Hepatocyte (in vitro differentiated cells): Measurements from ENCODE around the gene NABP2. TPM values are rescaled to one million over a fixed set of nuclear protein-coding genes. Genes with fewer than 3 reads are reported as not detected.
A peak's percentile ranks its signal among the peaks of the same experiment; 100 is the strongest.
"Not testable (repeated sequence)": the region's sequence is repeated elsewhere in the genome, so short reads cannot be mapped to it uniquely, and the experiment has no call there.

Source experiments
- DNase-seq: peaks from one replicate; pipeline ENCODE4 v3.0.0-alpha.2; 2016; ENCODE audit warnings: low spot score
- H2AFZ ChIP-seq: fragments of 200-600 bp; sonication (generic); 2 replicates; pipeline ENCODE4 v1.6.0; 2016; ENCODE audit warnings: antibody characterized with exemption, mild to moderate bottlenecking
- H3K27ac ChIP-seq: fragments of 200-600 bp; sonication (generic); 2 replicates; pipeline ENCODE4 v1.5.1; 2016; ENCODE audit warnings: mild to moderate bottlenecking
- H3K27me3 ChIP-seq: fragments of 200-600 bp; sonication (generic); 2 replicates; pipeline ENCODE4 v1.6.1; 2016
- H3K36me3 ChIP-seq: fragments of 200-600 bp; sonication (generic); replicated peaks from 2 replicates; pipeline ENCODE4 v1.5.1; 2016; ENCODE audit warnings: low read depth; ENCODE audit not compliant: insufficient read depth
- H3K4me1 ChIP-seq: fragments of 200-600 bp; sonication (generic); 2 replicates; pipeline ENCODE4 v1.5.1; 2016; ENCODE audit warnings: mild to moderate bottlenecking, moderate library complexity; ENCODE audit not compliant: insufficient read depth
- H3K4me2 ChIP-seq: fragments of 200-600 bp; sonication (generic); 2 replicates; pipeline ENCODE4 v1.6.0; 2016
- H3K4me3 ChIP-seq: fragments of 200-600 bp; sonication (generic); 2 replicates; pipeline ENCODE4 v1.5.1; 2016; ENCODE audit warnings: mild to moderate bottlenecking
- H3K79me2 ChIP-seq: fragments of 200-600 bp; sonication (generic); 2 replicates; pipeline ENCODE4 v1.6.0; 2017; ENCODE audit warnings: mild to moderate bottlenecking
- H3K9me2 ChIP-seq: fragments of 200-600 bp; sonication (generic); replicated peaks from 2 replicates; pipeline ENCODE4 v1.6.0; 2017; ENCODE audit warnings: mild to moderate bottlenecking; ENCODE audit not compliant: insufficient read depth
- H3K9me3 ChIP-seq: fragments of 200-600 bp; sonication (generic); 2 replicates; pipeline ENCODE4 v1.5.1; 2016; ENCODE audit warnings: low read depth, mild to moderate bottlenecking
- H4K20me1 ChIP-seq: fragments of 200-600 bp; sonication (generic); 2 replicates; pipeline ENCODE4 v1.6.0; 2016; ENCODE audit warnings: mild to moderate bottlenecking; ENCODE audit not compliant: insufficient read depth, poor library complexity, severe bottlenecking
- EZH2 ChIP-seq: fragments of 200-600 bp; sonication (generic); IDR thresholded peaks from 2 replicates; pipeline ENCODE4 v1.6.1; 2016; ENCODE audit warnings: antibody characterized with exemption, mild to moderate bottlenecking, borderline replicate concordance
- EZH2phosphoT487 ChIP-seq: fragments of 200-600 bp; sonication (generic); IDR thresholded peaks from one replicate; pipeline ENCODE4 v1.6.1; 2018; ENCODE audit warnings: antibody characterized with exemption, mild to moderate bottlenecking, low read depth, moderate library complexity; ENCODE audit not compliant: unreplicated experiment, severe bottlenecking
- WGBS: methylation state at CpG from one replicate; pipeline ENCODE4 v1.1.6; 2016; ENCODE audit warnings: low lambda C conversion rate; ENCODE audit errors: missing lambda C conversion rate; 5-methylcytosine and 5-hydroxymethylcytosine counted together
- polyA plus RNA-seq: library from polyadenylated mRNA; unstranded; fragments of >200 nt; fragmentation: Nextera tagmentation; extraction: Ambion mirVana; gene quantifications from 2 replicates; pipeline ENCODE4 v1.2.1, GENCODE V29; 2016
- total RNA-seq: library from RNA; depleted of rRNA; stranded (reverse); fragments of >200 nt; gene quantifications from 2 replicates; pipeline ENCODE4 v1.2.3, GENCODE V29; 2014
- TF ChIP-seq, protein P1 (sequence below): fragments of 200-600 bp; sonication (generic); IDR thresholded peaks from 2 replicates; pipeline ENCODE4 v1.5.1; 2016; ENCODE audit warnings: antibody characterized with exemption, mild to moderate bottlenecking; ENCODE audit not compliant: poor library complexity

Gene NABP2
- total and polyA plus RNA-seq, 2 experiments from 2014 or later = 12.4 to 21.9 TPM

DNA sequence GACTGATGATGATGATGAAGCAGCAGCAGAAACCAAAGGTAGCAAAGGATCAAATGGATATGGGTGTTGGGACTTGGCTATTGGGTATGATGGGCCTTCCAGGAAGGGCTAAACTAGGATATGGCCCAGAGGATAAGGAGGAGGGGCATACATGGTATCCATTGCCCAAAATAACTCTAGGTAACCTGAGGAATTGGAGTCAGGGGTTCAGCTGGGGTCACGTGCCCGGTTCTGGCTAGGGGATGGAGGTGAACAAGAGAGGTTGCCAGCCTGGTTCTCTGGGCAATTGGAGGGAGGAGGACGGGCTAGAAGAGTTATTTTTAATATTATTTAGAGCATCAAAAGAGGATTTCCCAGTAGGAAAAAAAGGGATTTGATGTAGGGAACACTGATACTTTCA lies 36.8 kb downstream of the NABP2 start:
- Histone ChIP-seq H3K9me2 (no peaks in the 10 kb centered on the region), H3K4me1 (peaks cover 18% of the 10 kb centered on the region), H3K27ac (no peak overlapping the region), H2AFZ (no peak overlapping the region), H3K27me3 (no peaks in the 10 kb centered on the region), H3K4me3 (no peak overlapping the region), H3K79me2 (peaks cover 22% of the 10 kb centered on the region), H3K4me2 (no peak overlapping the region), H3K9me3 (no peaks in the 10 kb centered on the region), H3K36me3 (no peaks in the 10 kb centered on the region), H4K20me1 (peaks cover 12% of the 10 kb centered on the region)
- no peak for DNase-seq
- TF ChIP-seq EZH2 (no peak), EZH2phosphoT487 (no peak)
- TF ChIP-seq, protein P1, sequence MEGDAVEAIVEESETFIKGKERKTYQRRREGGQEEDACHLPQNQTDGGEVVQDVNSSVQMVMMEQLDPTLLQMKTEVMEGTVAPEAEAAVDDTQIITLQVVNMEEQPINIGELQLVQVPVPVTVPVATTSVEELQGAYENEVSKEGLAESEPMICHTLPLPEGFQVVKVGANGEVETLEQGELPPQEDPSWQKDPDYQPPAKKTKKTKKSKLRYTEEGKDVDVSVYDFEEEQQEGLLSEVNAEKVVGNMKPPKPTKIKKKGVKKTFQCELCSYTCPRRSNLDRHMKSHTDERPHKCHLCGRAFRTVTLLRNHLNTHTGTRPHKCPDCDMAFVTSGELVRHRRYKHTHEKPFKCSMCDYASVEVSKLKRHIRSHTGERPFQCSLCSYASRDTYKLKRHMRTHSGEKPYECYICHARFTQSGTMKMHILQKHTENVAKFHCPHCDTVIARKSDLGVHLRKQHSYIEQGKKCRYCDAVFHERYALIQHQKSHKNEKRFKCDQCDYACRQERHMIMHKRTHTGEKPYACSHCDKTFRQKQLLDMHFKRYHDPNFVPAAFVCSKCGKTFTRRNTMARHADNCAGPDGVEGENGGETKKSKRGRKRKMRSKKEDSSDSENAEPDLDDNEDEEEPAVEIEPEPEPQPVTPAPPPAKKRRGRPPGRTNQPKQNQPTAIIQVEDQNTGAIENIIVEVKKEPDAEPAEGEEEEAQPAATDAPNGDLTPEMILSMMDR = no peak
- WGBS = 96% methylated on average over 3 of the region's 3 CpGs

DNA sequence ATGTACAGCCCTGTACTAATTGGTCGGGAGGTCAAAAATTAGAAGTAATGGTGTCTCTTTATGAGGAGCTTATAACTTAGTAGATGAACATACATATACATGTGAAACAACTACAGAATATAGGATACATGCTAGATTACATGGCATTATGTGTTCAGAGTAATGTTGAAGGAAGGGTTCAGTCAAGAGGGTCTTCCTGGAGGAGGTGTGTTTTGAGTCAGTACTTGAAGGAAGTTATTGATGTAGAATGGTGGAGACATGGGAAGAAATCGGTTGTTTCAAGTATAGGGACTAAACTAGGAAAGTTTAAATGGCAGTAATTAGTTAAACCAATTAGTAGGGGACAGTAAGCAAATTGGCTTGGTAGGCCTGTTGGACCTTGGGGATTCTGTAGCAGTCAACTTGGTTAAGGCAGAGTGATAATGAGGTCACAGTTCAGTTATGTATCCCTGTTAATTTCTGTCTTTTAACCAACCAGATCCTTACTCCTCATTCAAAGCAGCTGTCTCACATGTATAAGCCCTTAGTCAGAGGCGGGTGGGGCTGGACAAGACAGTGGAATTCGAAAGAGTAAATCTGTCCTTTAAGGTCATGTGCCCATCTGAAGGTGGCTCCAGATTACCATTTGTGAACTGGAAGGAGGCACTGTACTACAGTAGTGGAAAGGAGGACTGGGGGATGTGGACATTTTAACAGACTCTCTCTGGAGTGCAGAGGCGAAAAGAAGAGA lies 37.5 kb downstream of the NABP2 start:
- Histone ChIP-seq H3K4me2 (no peak overlapping the region), H3K36me3 (no peaks in the 10 kb centered on the region), H3K4me3 (no peak overlapping the region), H3K27me3 (no peaks in the 10 kb centered on the region), H3K9me3 (no peaks in the 10 kb centered on the region), H4K20me1 (peaks cover 7% of the 10 kb centered on the region), H3K79me2 (peaks cover 15% of the 10 kb centered on the region), H3K4me1 (peaks cover 17% of the 10 kb centered on the region), H3K27ac (peak overlapping the region; percentile 76), H3K9me2 (no peaks in the 10 kb centered on the region), H2AFZ (no peak overlapping the region)
- WGBS = 78% methylated on average over 5 of the region's 5 CpGs
- peak; percentile 54 for DNase-seq
- TF ChIP-seq EZH2phosphoT487 (no peak), EZH2 (no peak)
- TF ChIP-seq, protein P1 = no peak

DNA sequence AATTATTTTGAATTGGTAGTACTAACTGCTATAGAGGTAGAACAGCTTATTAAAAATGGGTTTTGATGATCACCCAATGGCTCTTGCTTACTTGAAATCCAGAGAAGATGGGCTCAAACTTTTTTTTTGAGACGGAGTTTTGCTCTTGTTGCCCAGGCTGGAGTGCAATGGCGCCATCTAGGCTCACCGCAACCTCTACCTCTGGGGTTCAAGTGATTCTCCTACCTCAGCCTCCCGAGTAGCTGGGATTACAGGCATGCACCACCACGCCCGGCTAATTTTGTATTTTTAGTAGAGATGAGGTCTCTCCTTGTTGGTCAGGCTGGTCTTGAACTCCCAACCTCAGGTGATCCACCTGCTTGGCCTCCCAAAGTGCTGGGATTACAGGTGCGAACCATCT lies 38.8 kb downstream of the NABP2 start:
- not testable (repeated sequence) for H3K27ac ChIP-seq, H2AFZ ChIP-seq, DNase-seq, H3K4me3 ChIP-seq, H3K9me2 ChIP-seq, H4K20me1 ChIP-seq, H3K36me3 ChIP-seq, H3K79me2 ChIP-seq, H3K4me2 ChIP-seq, H3K9me3 ChIP-seq, H3K27me3 ChIP-seq
- WGBS = 90% methylated on average over 7 of the region's 7 CpGs
- H3K4me1 ChIP-seq = peaks cover 11% of the 10 kb centered on the region

DNA sequence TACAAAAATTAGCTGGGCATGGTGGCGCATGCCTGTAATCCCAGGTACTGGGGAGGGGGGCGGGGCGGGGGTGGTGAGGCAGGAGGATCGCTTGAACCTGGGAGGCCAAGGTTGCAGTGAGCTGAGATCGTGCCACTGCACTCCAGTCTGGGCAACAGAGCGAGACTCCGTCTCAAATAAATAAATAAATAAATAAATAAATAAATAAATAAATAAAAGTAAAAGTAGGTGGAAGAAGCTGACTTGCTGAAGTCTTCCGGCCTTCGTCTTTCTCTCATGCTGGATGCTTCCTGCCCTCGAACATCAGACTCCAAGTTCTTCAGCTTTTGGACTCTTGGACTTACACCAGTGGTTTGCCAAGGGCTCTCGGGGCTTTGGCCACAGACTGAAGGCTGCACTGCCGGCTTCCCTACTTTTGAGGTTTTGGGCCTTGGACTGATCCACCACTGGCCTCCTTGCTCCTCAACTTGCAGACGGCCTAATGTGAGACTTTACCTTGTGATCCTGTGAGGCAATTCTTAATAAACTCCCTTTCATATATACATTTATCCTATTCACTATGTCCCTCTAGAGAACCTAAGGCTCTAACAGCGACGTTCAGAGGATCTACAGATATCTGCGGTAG lies 42.0 kb downstream of the NABP2 start:
- H3K4me1 ChIP-seq, H3K36me3 ChIP-seq, H3K27me3 ChIP-seq, H3K9me2 ChIP-seq, H3K9me3 ChIP-seq, H3K79me2 ChIP-seq, H4K20me1 ChIP-seq, DNase-seq: not testable (repeated sequence)
- Histone ChIP-seq H3K4me2 (peak overlapping the region; percentile 91), H2AFZ (peak overlapping the region; percentile 98), H3K27ac (peak overlapping the region; percentile 99), H3K4me3 (peak overlapping the region; percentile 94)
- 66% methylated on average over 14 of the region's 16 CpGs for WGBS
